ENCODE data around the gene AP5M1. TPM values are rescaled to one million over a fixed set of nuclear protein-coding genes. Genes with fewer than 3 reads are reported as not detected.

The AP5M1 gene
- total RNA-seq, 2 experiments from 2014 or later, result 29.1 to 31.1 TPM

DNA sequence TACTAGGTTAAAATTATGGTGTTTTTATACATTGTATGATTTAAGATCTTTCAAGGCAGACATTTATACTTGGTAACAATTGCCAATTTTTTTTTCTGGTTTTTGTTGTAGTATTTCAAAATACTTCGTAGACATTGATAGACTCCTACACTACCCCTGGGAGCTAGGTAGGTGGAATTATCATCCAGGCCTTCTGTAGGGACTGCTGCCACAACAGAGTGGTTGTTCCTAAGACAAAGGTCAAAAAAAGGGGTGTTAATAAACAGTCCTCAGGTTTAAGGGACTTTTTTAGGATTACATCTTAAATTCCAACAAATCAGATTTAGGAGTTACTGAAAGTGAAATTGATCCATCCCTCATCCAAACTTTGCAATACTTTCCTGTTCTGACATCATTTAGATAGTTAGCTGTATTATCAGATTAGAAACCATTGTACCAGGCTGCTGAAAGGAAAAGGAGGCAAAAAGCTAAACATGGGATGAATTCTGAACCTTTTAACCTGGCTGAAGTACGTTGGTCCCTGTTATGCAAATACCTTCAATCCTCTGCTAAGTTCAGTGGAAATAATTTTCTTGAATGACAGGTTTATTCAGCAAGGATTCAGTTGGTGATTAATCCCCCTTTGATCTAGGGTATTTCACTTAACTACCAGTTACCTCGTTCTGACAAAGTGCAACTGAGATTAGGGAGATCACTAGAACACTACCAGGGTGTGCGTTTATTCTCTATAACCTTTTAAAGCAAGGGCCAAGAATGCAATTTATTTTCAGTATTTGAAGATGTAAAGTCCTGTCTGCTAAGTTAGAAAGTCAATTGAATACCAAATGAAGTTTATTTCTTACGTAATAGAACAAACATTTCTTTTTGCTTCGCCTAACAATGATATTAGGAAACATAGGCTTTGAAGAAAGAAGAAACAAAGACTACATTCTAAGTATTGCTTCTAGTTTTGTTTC, 23.2 kb downstream of the AP5M1 start:
- ChIA-PET POLR2A (no interaction called here), CTCF (no interaction called here)
- DNase-seq (no peak), ATAC-seq (no peak)
- H3K4me3 Mint-ChIP-seq, result no peak overlapping the region
- no peak overlapping the region for H3K27ac Mint-ChIP-seq
- H3K36me3 Mint-ChIP-seq (ENCODE audit: low read depth), result peaks cover 8% of the 10 kb centered on the region
- TF ChIP-seq, protein P1, sequence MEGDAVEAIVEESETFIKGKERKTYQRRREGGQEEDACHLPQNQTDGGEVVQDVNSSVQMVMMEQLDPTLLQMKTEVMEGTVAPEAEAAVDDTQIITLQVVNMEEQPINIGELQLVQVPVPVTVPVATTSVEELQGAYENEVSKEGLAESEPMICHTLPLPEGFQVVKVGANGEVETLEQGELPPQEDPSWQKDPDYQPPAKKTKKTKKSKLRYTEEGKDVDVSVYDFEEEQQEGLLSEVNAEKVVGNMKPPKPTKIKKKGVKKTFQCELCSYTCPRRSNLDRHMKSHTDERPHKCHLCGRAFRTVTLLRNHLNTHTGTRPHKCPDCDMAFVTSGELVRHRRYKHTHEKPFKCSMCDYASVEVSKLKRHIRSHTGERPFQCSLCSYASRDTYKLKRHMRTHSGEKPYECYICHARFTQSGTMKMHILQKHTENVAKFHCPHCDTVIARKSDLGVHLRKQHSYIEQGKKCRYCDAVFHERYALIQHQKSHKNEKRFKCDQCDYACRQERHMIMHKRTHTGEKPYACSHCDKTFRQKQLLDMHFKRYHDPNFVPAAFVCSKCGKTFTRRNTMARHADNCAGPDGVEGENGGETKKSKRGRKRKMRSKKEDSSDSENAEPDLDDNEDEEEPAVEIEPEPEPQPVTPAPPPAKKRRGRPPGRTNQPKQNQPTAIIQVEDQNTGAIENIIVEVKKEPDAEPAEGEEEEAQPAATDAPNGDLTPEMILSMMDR (IDR thresholded peaks at IDR 0.05), result no peak
- H3K4me1 Mint-ChIP-seq (ENCODE audit: low read depth), result no peaks in the 10 kb centered on the region
- H3K27me3 Mint-ChIP-seq, result no peaks in the 10 kb centered on the region
- H3K9me3 Mint-ChIP-seq, result no peaks in the 10 kb centered on the region
- intact Hi-C loops (cut with micrococcal nuclease), result no loop called here

DNA sequence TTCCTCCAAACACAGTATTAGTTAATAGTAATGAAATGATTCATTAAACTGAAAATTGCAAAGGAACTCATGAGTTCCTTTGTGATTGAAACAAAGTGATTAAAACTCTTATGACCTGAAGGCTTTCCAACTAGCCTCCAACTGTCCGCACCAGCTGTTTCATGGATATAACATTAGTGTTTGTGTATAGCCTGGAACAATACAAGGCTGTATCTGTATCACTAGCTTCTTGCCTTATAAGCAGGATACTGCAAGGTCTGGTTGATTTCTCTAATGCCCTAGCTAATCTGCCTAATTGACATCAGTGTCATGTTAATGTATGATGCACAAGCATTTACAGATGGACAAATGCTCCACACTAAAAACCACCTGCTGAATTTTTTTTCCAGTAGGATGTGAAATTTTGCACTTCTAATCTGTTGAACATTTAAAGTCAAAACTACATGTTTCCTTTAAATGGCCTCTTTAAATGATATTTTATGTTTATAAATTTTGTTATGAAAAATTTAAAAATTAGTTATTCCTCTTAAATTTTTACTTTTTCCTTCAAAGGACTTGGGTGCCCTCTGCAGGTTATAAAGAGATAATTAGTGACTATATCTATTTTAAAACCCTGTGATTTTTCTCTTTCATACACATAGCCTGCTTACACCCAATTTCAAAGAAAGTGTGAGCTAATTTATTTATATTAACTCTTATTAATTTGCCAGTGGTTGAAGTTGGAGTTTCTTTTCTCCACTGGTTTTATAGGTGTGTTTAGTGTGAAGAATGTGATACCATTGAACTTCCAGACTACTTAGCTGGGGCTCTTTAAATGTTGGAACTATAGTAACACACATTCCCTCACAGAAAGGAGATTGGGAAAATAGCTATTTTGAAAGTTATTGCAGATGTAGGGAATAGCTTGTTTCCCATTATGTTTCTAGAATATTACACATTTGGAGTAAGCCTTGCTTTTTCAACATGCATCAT, 25.4 kb downstream of the AP5M1 start:
- intact Hi-C loops (cut with micrococcal nuclease), result no loop called here
- TF ChIP-seq, protein P1 (IDR thresholded peaks at IDR 0.05), result peak; percentile 59
- DNase-seq (no peak), ATAC-seq (no peak)
- Mint-ChIP-seq H3K4me3 (no peak overlapping the region), H3K4me1 (ENCODE audit: low read depth) (no peaks in the 10 kb centered on the region), H3K27ac (no peak overlapping the region), H3K9me3 (no peaks in the 10 kb centered on the region), H3K27me3 (no peaks in the 10 kb centered on the region), H3K36me3 (ENCODE audit: low read depth) (peaks cover 3% of the 10 kb centered on the region)
- CTCF ChIA-PET, result interaction anchor here (1.0 to 1.4 kb wide), 4 partner anchors 13 to 36 kb away, joined by 3 to 7 read pairs (median 4); no protein-coding TSS in a partner anchor
- POLR2A ChIA-PET, result no interaction called here

DNA sequence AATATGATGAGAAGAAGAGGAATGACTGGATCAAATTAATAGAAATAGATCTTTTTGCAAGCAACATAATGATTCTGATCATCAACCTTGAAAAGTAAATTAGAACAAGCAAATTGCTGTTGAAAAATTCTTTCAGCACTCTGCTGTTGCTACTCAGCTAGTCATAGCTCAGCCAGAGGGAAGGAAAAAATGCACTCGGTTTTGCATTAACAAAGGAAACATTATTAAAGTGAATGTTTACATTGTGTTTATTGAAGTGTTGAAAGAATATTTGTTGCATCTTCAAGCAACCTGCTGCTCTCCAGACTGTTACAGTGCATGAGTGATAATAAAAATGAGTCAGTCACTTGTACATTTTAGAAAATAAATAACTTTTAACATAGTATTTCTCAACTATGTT, 26.5 kb downstream of the AP5M1 start:
- Mint-ChIP-seq H3K4me1 (ENCODE audit: low read depth) (no peaks in the 10 kb centered on the region), H3K9me3 (no peaks in the 10 kb centered on the region), H3K27ac (no peak overlapping the region), H3K4me3 (no peak overlapping the region), H3K27me3 (no peaks in the 10 kb centered on the region), H3K36me3 (ENCODE audit: low read depth) (no peaks in the 10 kb centered on the region)
- ATAC-seq (no peak), DNase-seq (no peak)
- ChIA-PET CTCF (interaction anchor here (0.7 to 1.4 kb wide), 4 partner anchors 14 to 423 kb away, joined by 3 to 7 read pairs (median 4); no protein-coding TSS in a partner anchor), POLR2A (interaction anchor here (0.6 kb wide), 1 partner anchor 14 kb away, joined by 3 read pairs; no protein-coding TSS in a partner anchor)
- intact Hi-C loops (cut with micrococcal nuclease), result no loop called here
- TF ChIP-seq, protein P1 (IDR thresholded peaks at IDR 0.05), result no peak

DNA sequence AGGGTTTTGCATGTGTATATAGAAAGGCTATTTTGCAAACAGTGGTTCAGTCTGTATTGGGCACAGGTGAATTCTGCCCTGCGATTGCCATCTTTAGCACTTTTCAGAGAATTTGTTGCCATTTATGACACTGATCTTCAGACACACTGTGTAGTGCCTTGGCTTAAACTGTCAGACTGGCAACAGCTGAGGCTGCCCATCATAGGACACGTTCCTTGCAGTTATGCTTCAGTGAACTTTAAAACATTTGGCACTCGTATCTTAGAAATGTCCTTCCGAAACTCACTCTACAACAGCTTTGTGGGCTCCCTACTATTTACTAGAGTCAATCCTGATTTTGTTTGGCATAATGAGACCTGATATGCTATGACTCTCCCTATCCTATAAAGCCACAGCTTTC, 29.1 kb downstream of the AP5M1 start:
- ChIA-PET CTCF (no interaction called here), POLR2A (no interaction called here)
- DNase-seq (no peak), ATAC-seq (no peak)
- no peaks in the 10 kb centered on the region for H3K36me3 Mint-ChIP-seq (ENCODE audit: low read depth)
- H3K27ac Mint-ChIP-seq, result no peak overlapping the region
- no peaks in the 10 kb centered on the region for H3K4me1 Mint-ChIP-seq (ENCODE audit: low read depth)
- intact Hi-C loops (cut with micrococcal nuclease), result no loop called here
- H3K9me3 Mint-ChIP-seq, result no peaks in the 10 kb centered on the region
- TF ChIP-seq, protein P1 (IDR thresholded peaks at IDR 0.05), result no peak
- no peaks in the 10 kb centered on the region for H3K27me3 Mint-ChIP-seq
- no peak overlapping the region for H3K4me3 Mint-ChIP-seq
